ENCODE measurements around the gene ADRA2B. TPM values are rescaled to one million over a fixed set of nuclear protein-coding genes. Genes with fewer than 3 reads are reported as not detected.
"Not testable (repeated sequence)": the region's sequence is repeated elsewhere in the genome, so short reads cannot be mapped to it uniquely, and the experiment has no call there.

Gene ADRA2B
- total RNA-seq, 1 donor from 2014 or later, result 2.9 TPM

GRCh38 chr2:96144481-96145035 is 28.2 kb upstream of the ADRA2B start:
- DNase-seq, result no peak
- Histone ChIP-seq H3K36me3 (no peaks in the 10 kb centered on the region), H3K9me3 (replicated peaks) (no peaks in the 10 kb centered on the region), H3K27me3 (ENCODE audit: low read depth) (peaks cover 20% of the 10 kb centered on the region), H3K4me3 (peak overlapping the region; percentile 65), H3K27ac (replicated peaks) (peak overlapping the region; percentile 43), H3K4me1 (peaks cover 46% of the 10 kb centered on the region)
- intact Hi-C loops (cut with micrococcal nuclease), result no loop called here
- no peak for TF ChIP-seq CTCF (IDR thresholded peaks at IDR 0.05; ENCODE audit: borderline replicate concordance)

- no peak for TF ChIP-seq CTCF (IDR thresholded peaks at IDR 0.05; ENCODE audit: borderline replicate concordance)
- intact Hi-C loops (cut with micrococcal nuclease), result no loop called here
- peak overlapping the region; percentile 65 for H3K4me3 ChIP-seq
- H3K9me3 ChIP-seq (replicated peaks), result no peaks in the 10 kb centered on the region
- H3K27ac ChIP-seq (replicated peaks), result no peak overlapping the region
- no peaks in the 10 kb centered on the region for H3K36me3 ChIP-seq
- H3K4me1 ChIP-seq, result peaks cover 46% of the 10 kb centered on the region
- H3K27me3 ChIP-seq (ENCODE audit: low read depth), result peaks cover 20% of the 10 kb centered on the region
- DNase-seq, result no peak
Observed at GRCh38 chr2:96143848-96144480, 27.6 kb upstream of the ADRA2B start.

GRCh38 chr2:96143231-96143847 is 27.0 kb upstream of the ADRA2B start:
- Histone ChIP-seq H3K4me1 (peaks cover 43% of the 10 kb centered on the region), H3K4me3 (no peak overlapping the region), H3K9me3 (replicated peaks) (no peaks in the 10 kb centered on the region)

GRCh38 chr2:96142217-96143113 is 26.1 kb upstream of the ADRA2B start:
- H3K9me3 ChIP-seq (replicated peaks), result no peaks in the 10 kb centered on the region
- no peak for TF ChIP-seq CTCF (IDR thresholded peaks at IDR 0.05; ENCODE audit: borderline replicate concordance)
- H3K27me3 ChIP-seq (ENCODE audit: low read depth), result peaks cover 29% of the 10 kb centered on the region
- intact Hi-C loops (cut with micrococcal nuclease), result no loop called here
- H3K27ac ChIP-seq (replicated peaks), result no peak overlapping the region
- H3K36me3 ChIP-seq, result no peaks in the 10 kb centered on the region
- peaks cover 34% of the 10 kb centered on the region for H3K4me1 ChIP-seq
- no peak for DNase-seq
- no peak overlapping the region for H3K4me3 ChIP-seq

More at GRCh38 chr2:96143231-96143847, 27.0 kb upstream of the ADRA2B start:
- intact Hi-C loops (cut with micrococcal nuclease), result no loop called here
- Histone ChIP-seq H3K27me3 (ENCODE audit: low read depth) (peaks cover 20% of the 10 kb centered on the region), H3K27ac (replicated peaks) (no peak overlapping the region), H3K36me3 (no peaks in the 10 kb centered on the region)
- DNase-seq, result no peak
- TF ChIP-seq CTCF (IDR thresholded peaks at IDR 0.05; ENCODE audit: borderline replicate concordance), result no peak

GRCh38 chr2:96141624-96141967 is 25.2 kb upstream of the ADRA2B start:
- H3K36me3 ChIP-seq; H3K4me3 ChIP-seq; DNase-seq; H3K27ac ChIP-seq (replicated peaks); intact Hi-C loops (cut with micrococcal nuclease); H3K9me3 ChIP-seq (replicated peaks): not testable (repeated sequence)
- Histone ChIP-seq H3K4me1 (peaks cover 25% of the 10 kb centered on the region), H3K27me3 (ENCODE audit: low read depth) (peaks cover 34% of the 10 kb centered on the region)

Data from left ventricle myocardium inferior (tissue), 1 donor.